Endothelial cell of umbilical vein (primary cell): Measurements from ENCODE around the gene SRP9. TPM values are rescaled to one million over a fixed set of nuclear protein-coding genes. Genes with fewer than 3 reads are reported as not detected.
"Not testable (repeated sequence)": the region's sequence is repeated elsewhere in the genome, so short reads cannot be mapped to it uniquely, and the experiment has no call there.

ENCODE experiments used
- BruUV-seq: library from RNA; stranded (reverse); fragments of 400-500 nt; replicated peaks from 2 replicates; lab custom pipeline; 2021; lab: Mats Ljungman, UMichigan
- CTCF ChIA-PET: fragments of 300-600, 350-600 bp; sonication (Branson Sonifier 250); formaldehyde crosslinking; loops from one replicate; lab custom pipeline; 2021; ENCODE audit warnings: antibody characterized with exemption, inconsistent platforms; lab: Charles Lee
- POLR2A ChIA-PET: fragments of 300-600, 350-600 bp; sonication (Branson Sonifier 250); formaldehyde crosslinking; loops from one replicate; lab custom pipeline; 2021; ENCODE audit warnings: antibody characterized with exemption, inconsistent platforms; lab: Charles Lee
- DNase-seq: peaks from one replicate; pipeline ENCODE4 v3.0.0-alpha.2; 2011; ENCODE audit warnings: low read depth, low spot score
- FAIRE-seq: peaks from 2 replicates; lab custom pipeline; 2011; peaks lifted over from hg19 to GRCh38; lab: Jason Lieb, UNC
- H2AFZ ChIP-seq: 2 replicates; pipeline ENCODE4 v1.6.0; 2012; ENCODE audit warnings: low read depth, low read length, control low read depth, inconsistent platforms
- H3K27ac ChIP-seq: 2 replicates; pipeline ENCODE4 v1.5.1; 2011; ENCODE audit warnings: low read depth, mild to moderate bottlenecking, control low read depth, low read length, moderate library complexity; ENCODE audit not compliant: insufficient read depth
- H3K27me3 ChIP-seq, 2 experiments: 2 replicates each; pipeline versions ENCODE4 v1.6.0 to v1.6.1; 2011; ENCODE audit warnings: low read length in 2 of 2, mixed read lengths in 1 of 2; ENCODE audit not compliant: control insufficient read depth in 2 of 2, insufficient read depth in 2 of 2
- H3K36me3 ChIP-seq, 2 experiments: 2 replicates in 1 of 2; 3 replicates in 1 of 2; pipeline ENCODE4 v1.5.1; 2011; ENCODE audit warnings: low read length in 2 of 2, mild to moderate bottlenecking in 1 of 2, moderate library complexity in 1 of 2; ENCODE audit not compliant: control insufficient read depth in 2 of 2, insufficient read depth in 2 of 2; ENCODE audit errors: extremely low read depth in 1 of 2
- H3K4me1 ChIP-seq: 3 replicates; pipeline ENCODE4 v1.5.1; 2011; ENCODE audit warnings: mild to moderate bottlenecking, low read length; ENCODE audit not compliant: control insufficient read depth, insufficient read depth; ENCODE audit errors: extremely low read depth
- H3K4me2 ChIP-seq: 2 replicates; pipeline ENCODE4 v1.6.1; 2011; ENCODE audit warnings: low read length, control low read depth, mixed read lengths; ENCODE audit not compliant: insufficient read depth
- H3K4me3 ChIP-seq, 3 experiments: fragments of 200-600 bp in 1 of 3; sonication (generic), shearing (Covaris generic) in 1 of 3; replicated peaks in 1 of 3; 2 replicates each; pipeline ENCODE4 v1.5.1; 2011 to 2016; ENCODE audit warnings: control low read depth in 3 of 3, low read length in 3 of 3, mild to moderate bottlenecking in 2 of 3, inconsistent platforms in 1 of 3, low read depth in 1 of 3, moderate library complexity in 1 of 3; ENCODE audit not compliant: insufficient read depth in 1 of 3
- H3K79me2 ChIP-seq: 2 replicates; pipeline ENCODE4 v1.6.0; 2012; ENCODE audit warnings: low read length, inconsistent platforms; ENCODE audit not compliant: control insufficient read depth, insufficient read depth
- H3K9ac ChIP-seq: replicated peaks from 2 replicates; pipeline ENCODE3; 2011; ENCODE audit warnings: low read length, control low read depth; ENCODE audit not compliant: insufficient read depth; ENCODE audit errors: extremely low read depth
- H3K9me1 ChIP-seq: replicated peaks from 3 replicates; pipeline ENCODE4 v1.6.0; 2011; ENCODE audit warnings: mild to moderate bottlenecking, low read length; ENCODE audit not compliant: control insufficient read depth, insufficient read depth; ENCODE audit errors: extremely low read depth
- H3K9me3 ChIP-seq: replicated peaks from 2 replicates; pipeline ENCODE4 v1.5.1; 2012; ENCODE audit warnings: low read length, inconsistent platforms; ENCODE audit not compliant: control insufficient read depth, insufficient read depth
- H4K20me1 ChIP-seq: replicated peaks from 2 replicates; pipeline ENCODE3; 2011; ENCODE audit warnings: mild to moderate bottlenecking, low read length; ENCODE audit not compliant: control insufficient read depth, insufficient read depth; ENCODE audit errors: extremely low read depth
- EZH2 ChIP-seq: IDR thresholded peaks from 2 replicates; pipeline ENCODE4 v1.6.1; 2012; ENCODE audit warnings: borderline replicate concordance, low read depth, mild to moderate bottlenecking, moderate library complexity, low read length, inconsistent platforms; ENCODE audit not compliant: severe bottlenecking
- FOS ChIP-seq: IDR thresholded peaks from 2 replicates; pipeline ENCODE4 v1.6.1; 2011; ENCODE audit warnings: mild to moderate bottlenecking, low read length, moderate library complexity, borderline replicate concordance; ENCODE audit not compliant: insufficient read depth
- GATA2 ChIP-seq: IDR thresholded peaks from 2 replicates; pipeline ENCODE4 v1.7.0; 2011; ENCODE audit warnings: low read depth, mild to moderate bottlenecking, moderate library complexity, mixed read lengths, low read length; ENCODE audit not compliant: insufficient read length, insufficient read depth
- JUN ChIP-seq: IDR thresholded peaks from 2 replicates; pipeline ENCODE4 v1.6.1; 2011; ENCODE audit warnings: borderline replicate concordance, low read depth; ENCODE audit not compliant: insufficient read length, insufficient read depth
- MYC ChIP-seq: IDR thresholded peaks from one replicate; pipeline ENCODE4 v1.6.1; 2011; ENCODE audit warnings: mild to moderate bottlenecking, low read depth, low read length
- POLR2A ChIP-seq: IDR thresholded peaks from 2 replicates; pipeline ENCODE4 v1.6.1; 2012; ENCODE audit warnings: low read depth, mild to moderate bottlenecking, control low read depth, low read length
- POLR2AphosphoS5 ChIP-seq: IDR thresholded peaks from 2 replicates; pipeline ENCODE4 v1.6.1; 2012; ENCODE audit warnings: low read depth, mild to moderate bottlenecking, control low read depth, low read length, moderate library complexity; ENCODE audit not compliant: insufficient read depth
- dilution Hi-C: fragments of 300-500 bp; cut with MboI; formaldehyde crosslinking; loops from one replicate; pipeline ENCODE4 v1.15.0; 2019; ENCODE audit warnings: low sequenced_read_pairs; ENCODE audit not compliant: extremely low pct_ligation_motif_present
- intact Hi-C: fragments of 100-400 bp; cut with micrococcal nuclease; formaldehyde crosslinking; loops from one replicate; pipeline ENCODE4 v1.10.0; 2022
- polyA plus RNA-seq, 4 experiments: library from polyadenylated mRNA; depleted of rRNA in 3 of 4; stranded (reverse) in 3 of 4; unstranded in 1 of 4; fragments of >200 nt; gene quantifications; 2 replicates each; pipeline versions ENCODE4 v1.2.1 to v1.2.3, GENCODE V29; 2011 to 2012; ENCODE audit warnings: missing spikeins in 1 of 4
- total RNA-seq: library from RNA; stranded (reverse); gene quantifications from 2 replicates; pipeline ENCODE4 v1.2.3, GENCODE V29; 2021
- TF ChIP-seq, protein P1 (sequence below), 2 donors: IDR thresholded peaks; 1 replicate in 1 of 2; 2 replicates in 1 of 2; pipeline ENCODE4 v1.5.1; 2011; ENCODE audit warnings: low read length in 2 of 2, mild to moderate bottlenecking in 2 of 2, moderate library complexity in 2 of 2, control low read depth in 1 of 2, inconsistent platforms in 1 of 2, low read depth in 1 of 2; ENCODE audit not compliant: insufficient read depth in 1 of 2; ENCODE audit errors: extremely low read depth in 1 of 2
- TF ChIP-seq, protein P2 (sequence below): IDR thresholded peaks from 2 replicates; pipeline ENCODE4 v1.6.1; 2011; ENCODE audit not compliant: insufficient read depth, insufficient read length

Gene SRP9
- total and polyA plus RNA-seq, 2 donors (not counting 3 experiments of a cell fraction or from before 2014, with no cell fraction given): 283 to 384 TPM

DNA sequence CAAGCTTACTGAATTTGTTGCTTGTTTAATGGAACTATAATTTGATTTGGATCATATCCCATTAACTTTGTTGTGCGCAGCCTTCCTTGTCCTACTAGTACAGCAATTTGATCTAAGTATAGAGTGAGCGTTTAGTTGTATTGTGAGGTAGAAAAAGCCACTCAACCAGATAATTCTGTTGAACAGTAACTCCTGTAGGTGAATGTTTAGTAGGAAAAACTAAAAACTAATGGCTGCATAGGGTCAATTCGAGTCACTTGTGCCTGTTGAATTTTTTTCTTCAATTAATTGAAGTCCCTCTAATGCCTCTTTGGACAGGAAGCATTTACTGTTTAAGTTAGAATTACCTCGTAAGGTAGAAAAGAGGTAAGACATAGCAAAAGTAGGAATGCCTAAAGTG lies 17.3 kb downstream of the SRP9 start:
- POLR2A ChIA-PET: no interaction called here
- dilution Hi-C loops: no loop called here

DNA sequence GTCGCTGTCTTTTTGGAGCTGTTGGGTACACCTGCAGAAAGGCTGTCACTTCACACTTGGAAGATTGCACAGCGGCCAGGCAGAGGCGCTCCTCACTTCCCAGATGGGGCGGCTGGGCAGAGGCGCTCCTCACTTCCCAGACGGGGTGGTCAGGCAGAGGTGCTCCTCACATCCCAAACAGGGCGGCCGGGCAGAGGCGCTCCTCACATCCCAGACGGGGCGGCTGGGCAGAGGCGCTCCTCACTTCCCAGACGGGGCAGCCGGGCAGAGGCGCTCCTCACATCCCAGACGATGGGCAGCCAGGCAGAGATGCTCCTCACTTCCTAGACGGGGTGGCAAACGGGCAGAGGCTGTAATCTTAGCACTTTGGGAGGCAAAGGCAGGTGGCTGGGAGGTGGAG lies 18.5 kb downstream of the SRP9 start:
- BruUV-seq, H3K9me3 ChIP-seq, CTCF ChIA-PET, dilution Hi-C loops, POLR2A ChIA-PET, intact Hi-C loops, H3K27me3 ChIP-seq, H3K27ac ChIP-seq, H3K4me3 ChIP-seq, H3K36me3 ChIP-seq, H3K9me1 ChIP-seq, H3K4me1 ChIP-seq, H3K9ac ChIP-seq, H4K20me1 ChIP-seq, H3K79me2 ChIP-seq, FAIRE-seq, H2AFZ ChIP-seq, DNase-seq, H3K4me2 ChIP-seq: not testable (repeated sequence)

More for the DNA sequence above, 17.3 kb downstream of the SRP9 start:
- peaks cover 7 to 8% of the 10 kb centered on the region in 2 experiments for H3K36me3 ChIP-seq
- no peaks in the 10 kb centered on the region for H3K27me3 ChIP-seq
- H4K20me1 ChIP-seq: no peaks in the 10 kb centered on the region
- H3K9me3 ChIP-seq: no peaks in the 10 kb centered on the region
- no peaks in the 10 kb centered on the region for H3K9me1 ChIP-seq
- DNase-seq (no peak), FAIRE-seq (no peak)
- no peak overlapping the region for H3K27ac ChIP-seq
- no peak overlapping the region for H3K9ac ChIP-seq
- BruUV-seq: no TSS peak
- H3K4me3 ChIP-seq: no peak overlapping the region
- CTCF ChIA-PET: no interaction called here
- intact Hi-C loops: no loop called here
- peaks cover 5% of the 10 kb centered on the region for H3K79me2 ChIP-seq
- H3K4me2 ChIP-seq: no peak overlapping the region
- no peaks in the 10 kb centered on the region for H3K4me1 ChIP-seq
- no peak overlapping the region for H2AFZ ChIP-seq
- TF ChIP-seq POLR2A (no peak), MYC (no peak), EZH2 (no peak), GATA2 (no peak), POLR2AphosphoS5 (no peak), JUN (no peak), FOS (no peak)
- TF ChIP-seq, protein P1, sequence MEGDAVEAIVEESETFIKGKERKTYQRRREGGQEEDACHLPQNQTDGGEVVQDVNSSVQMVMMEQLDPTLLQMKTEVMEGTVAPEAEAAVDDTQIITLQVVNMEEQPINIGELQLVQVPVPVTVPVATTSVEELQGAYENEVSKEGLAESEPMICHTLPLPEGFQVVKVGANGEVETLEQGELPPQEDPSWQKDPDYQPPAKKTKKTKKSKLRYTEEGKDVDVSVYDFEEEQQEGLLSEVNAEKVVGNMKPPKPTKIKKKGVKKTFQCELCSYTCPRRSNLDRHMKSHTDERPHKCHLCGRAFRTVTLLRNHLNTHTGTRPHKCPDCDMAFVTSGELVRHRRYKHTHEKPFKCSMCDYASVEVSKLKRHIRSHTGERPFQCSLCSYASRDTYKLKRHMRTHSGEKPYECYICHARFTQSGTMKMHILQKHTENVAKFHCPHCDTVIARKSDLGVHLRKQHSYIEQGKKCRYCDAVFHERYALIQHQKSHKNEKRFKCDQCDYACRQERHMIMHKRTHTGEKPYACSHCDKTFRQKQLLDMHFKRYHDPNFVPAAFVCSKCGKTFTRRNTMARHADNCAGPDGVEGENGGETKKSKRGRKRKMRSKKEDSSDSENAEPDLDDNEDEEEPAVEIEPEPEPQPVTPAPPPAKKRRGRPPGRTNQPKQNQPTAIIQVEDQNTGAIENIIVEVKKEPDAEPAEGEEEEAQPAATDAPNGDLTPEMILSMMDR (IDR thresholded peaks at IDR 0.05; ENCODE audit: extremely low read depth in 1 of 2, insufficient read depth in 1 of 2, low read depth in 1 of 2, low read length in 2 of 2): no peak
- TF ChIP-seq, protein P2, sequence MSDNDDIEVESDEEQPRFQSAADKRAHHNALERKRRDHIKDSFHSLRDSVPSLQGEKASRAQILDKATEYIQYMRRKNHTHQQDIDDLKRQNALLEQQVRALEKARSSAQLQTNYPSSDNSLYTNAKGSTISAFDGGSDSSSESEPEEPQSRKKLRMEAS: no peak

DNA sequence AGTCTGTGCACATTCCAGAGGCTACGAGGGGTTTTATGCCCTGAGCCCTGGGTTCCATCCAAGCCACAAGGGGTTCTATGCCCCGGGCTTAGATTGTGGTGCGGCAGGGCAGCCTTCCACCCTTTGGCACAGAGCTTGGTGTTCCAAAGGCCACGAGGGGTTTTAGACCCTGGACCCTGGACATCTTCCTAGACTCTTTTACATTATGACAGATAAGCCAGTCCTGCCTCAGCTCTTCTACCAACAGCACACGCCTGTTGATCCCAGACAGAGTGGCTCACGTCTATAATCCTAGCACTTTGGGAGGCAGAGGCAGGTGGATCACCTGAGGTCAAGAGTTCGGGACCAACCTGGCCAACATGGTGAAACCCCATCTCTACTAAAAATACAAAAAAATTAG lies 23.5 kb downstream of the SRP9 start:
- H3K4me2 ChIP-seq, dilution Hi-C loops, intact Hi-C loops, H2AFZ ChIP-seq, FAIRE-seq, H4K20me1 ChIP-seq, H3K9ac ChIP-seq, H3K27me3 ChIP-seq, POLR2A ChIA-PET, H3K9me1 ChIP-seq, H3K79me2 ChIP-seq, H3K4me1 ChIP-seq, DNase-seq, H3K27ac ChIP-seq, H3K9me3 ChIP-seq, BruUV-seq, H3K36me3 ChIP-seq, H3K4me3 ChIP-seq: not testable (repeated sequence)
- CTCF ChIA-PET: interaction anchor here (0.6 to 2.7 kb wide), 6 partner anchors 9 to 160 kb away, joined by 3 to 9 read pairs (median 3); partner anchors contain the start of genes EPHX1 and SRP9
